GM23248 (cell line): ENCODE measurements around the gene SLC29A4.
"Not testable (repeated sequence)": the region's sequence is repeated elsewhere in the genome, so short reads cannot be mapped to it uniquely, and the experiment has no call there.

ENCODE experiments used
- EZH2 ChIP-seq: fragments of 200-600 bp; sonication (generic); IDR thresholded peaks from 2 replicates; pipeline ENCODE4 v1.6.1; 2018; ENCODE audit warnings: antibody characterized with exemption, mild to moderate bottlenecking; ENCODE audit not compliant: insufficient read depth, poor library complexity, severe bottlenecking
- EZH2phosphoT487 ChIP-seq: fragments of 200-600 bp; sonication (generic); IDR thresholded peaks from 2 replicates; pipeline ENCODE4 v1.6.1; 2018; ENCODE audit warnings: antibody characterized with exemption, moderate library complexity, mild to moderate bottlenecking, low read depth; ENCODE audit not compliant: insufficient read depth

DNA sequence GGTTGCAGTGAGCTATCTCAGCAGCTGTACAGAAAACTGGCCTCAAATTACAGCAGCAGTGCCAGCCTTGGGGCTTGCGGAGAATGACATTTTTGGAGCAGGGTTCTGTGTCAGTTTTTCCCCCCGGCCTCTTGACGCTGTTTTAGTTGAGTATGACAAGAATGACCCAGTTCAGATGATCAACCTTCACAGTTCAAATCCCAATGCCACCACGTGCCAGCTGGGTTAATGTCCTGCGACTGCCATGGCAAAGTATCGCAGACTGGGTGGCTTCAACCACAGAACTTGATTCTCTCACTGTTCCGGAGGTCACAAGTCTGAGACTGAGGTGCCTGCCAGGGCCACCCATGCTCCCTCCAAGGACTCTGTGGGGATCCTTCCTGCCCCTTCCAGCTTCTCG, 32.0 kb upstream of the SLC29A4 start:
- not testable (repeated sequence) for TF ChIP-seq EZH2, EZH2phosphoT487
